Neural cell (in vitro differentiated cells): ENCODE data around the gene PYGB. TPM values are rescaled to one million over a fixed set of nuclear protein-coding genes. Genes with fewer than 3 reads are reported as not detected.

Source experiments
- H2AFZ ChIP-seq: fragments of 200-600, 300-800 bp; sonication (generic), shearing (Covaris generic); 2 replicates; pipeline ENCODE4 v1.6.0; 2014; ENCODE audit warnings: low read depth, mild to moderate bottlenecking, antibody characterized with exemption, low read length, moderate library complexity
- H3F3A ChIP-seq: fragments of 200-600 bp; shearing (Covaris generic); 2 replicates; pipeline ENCODE4 v1.6.1; 2016; ENCODE audit warnings: mild to moderate bottlenecking, moderate library complexity, mixed read lengths, antibody characterized with exemption, low read length; ENCODE audit not compliant: insufficient read depth, poor library complexity, severe bottlenecking
- H3K27ac ChIP-seq: fragments of 200-600, 300-800 bp; sonication (generic), shearing (Covaris generic); 2 replicates; pipeline ENCODE4 v1.5.1; 2014; ENCODE audit warnings: mild to moderate bottlenecking, low read length, moderate library complexity
- H3K27me3 ChIP-seq: fragments of 300-800, 200-600 bp; sonication (generic), shearing (Covaris generic); 2 replicates; pipeline ENCODE4 v1.6.0; 2014; ENCODE audit warnings: mild to moderate bottlenecking, low read depth, low read length, moderate library complexity; ENCODE audit not compliant: insufficient read depth
- H3K36me3 ChIP-seq: fragments of 300-800, 200-600 bp; sonication (generic), shearing (Covaris generic); 2 replicates; pipeline ENCODE4 v1.5.1; 2014; ENCODE audit warnings: mild to moderate bottlenecking, antibody characterized with exemption, low read length, moderate library complexity; ENCODE audit not compliant: insufficient read depth
- H3K4me2 ChIP-seq: fragments of 300-800, 200-600 bp; sonication (generic), shearing (Covaris generic); 2 replicates; pipeline ENCODE4 v1.6.0; 2014; ENCODE audit warnings: mild to moderate bottlenecking, low read length
- H3K4me3 ChIP-seq: fragments of 300-800, 200-600 bp; sonication (generic), shearing (Covaris generic); 2 replicates; pipeline ENCODE4 v1.5.1; 2014; ENCODE audit warnings: mild to moderate bottlenecking, low read length, moderate library complexity
- H3K79me2 ChIP-seq: fragments of 200-600 bp; shearing (Covaris generic); replicated peaks from 2 replicates; pipeline ENCODE4 v1.6.0; 2014; ENCODE audit warnings: mild to moderate bottlenecking, low read length, moderate library complexity; ENCODE audit not compliant: insufficient read depth
- H3K9ac ChIP-seq: fragments of 300-800, 200-600 bp; sonication (generic), shearing (Covaris generic); 2 replicates; pipeline ENCODE4 v1.6.1; 2016; ENCODE audit warnings: mild to moderate bottlenecking, low read length, mixed read lengths
- H3K9me2 ChIP-seq: fragments of 200-600 bp; shearing (Covaris generic); 2 replicates; pipeline ENCODE4 v1.6.1; 2016; ENCODE audit warnings: mild to moderate bottlenecking, low read length, mixed read lengths; ENCODE audit not compliant: insufficient read depth
- H3K9me3 ChIP-seq: fragments of 200-600, 300-800 bp; sonication (generic), shearing (Covaris generic); 2 replicates; pipeline ENCODE4 v1.6.1; 2016; ENCODE audit warnings: mild to moderate bottlenecking, mixed run types, low read length, moderate library complexity, mixed read lengths
- H4K20me1 ChIP-seq: fragments of 200-600 bp; shearing (Covaris generic); 2 replicates; pipeline ENCODE4 v1.6.1; 2016; ENCODE audit warnings: mild to moderate bottlenecking, mixed run types; ENCODE audit not compliant: insufficient read depth
- EP300 ChIP-seq: fragments of 450-650 bp; conservative IDR thresholded peaks from 2 replicates; pipeline ENCODE4 v1.6.1; 2014; ENCODE audit warnings: antibody characterized with exemption, mild to moderate bottlenecking, moderate library complexity; ENCODE audit not compliant: poor library complexity, severe bottlenecking
- EZH2 ChIP-seq: fragments of 200-600, 300-800 bp; shearing (Covaris generic), sonication (generic); IDR thresholded peaks from 2 replicates; pipeline ENCODE4 v1.6.1; 2014; ENCODE audit warnings: antibody characterized with exemption, low read length, borderline replicate concordance, mild to moderate bottlenecking; ENCODE audit not compliant: insufficient read depth, poor library complexity, severe bottlenecking
- MXI1 ChIP-seq: fragments of 450-650 bp; conservative IDR thresholded peaks from 2 replicates; pipeline ENCODE4 v1.6.1; 2014; ENCODE audit warnings: antibody characterized with exemption, mild to moderate bottlenecking; ENCODE audit not compliant: poor library complexity, severe bottlenecking
- POLR2AphosphoS5 ChIP-seq: IDR thresholded peaks from 2 replicates; pipeline ENCODE4 v1.6.1; 2012
- RAD21 ChIP-seq: fragments of 450-650 bp; conservative IDR thresholded peaks from 2 replicates; pipeline ENCODE4 v1.6.1; 2014; ENCODE audit warnings: antibody characterized with exemption, mild to moderate bottlenecking, moderate library complexity
- SMC3 ChIP-seq: fragments of 450-650 bp; conservative IDR thresholded peaks from 2 replicates; pipeline ENCODE4 v1.6.1; 2014; ENCODE audit warnings: antibody characterized with exemption, mild to moderate bottlenecking, moderate library complexity; ENCODE audit not compliant: poor library complexity
- TAF1 ChIP-seq: IDR thresholded peaks from 2 replicates; pipeline ENCODE4 v1.6.1; 2012; ENCODE audit warnings: low read depth
- polyA plus RNA-seq: library from polyadenylated mRNA; depleted of rRNA; stranded (reverse); fragments of >200 nt; gene quantifications from 2 replicates; pipeline ENCODE4 v1.2.3, GENCODE V29; 2014
- TF ChIP-seq, protein P1 (sequence below): fragments of 450-650 bp; IDR thresholded peaks from 2 replicates; pipeline ENCODE4 v1.5.1; 2014; ENCODE audit warnings: antibody characterized with exemption, mild to moderate bottlenecking, moderate library complexity; ENCODE audit not compliant: poor library complexity, severe bottlenecking
- TF ChIP-seq, protein P2 (sequence below): IDR thresholded peaks from 2 replicates; pipeline ENCODE4 v1.6.1; 2012; ENCODE audit warnings: borderline replicate concordance

PYGB gene
- polyA plus RNA-seq, 1 donor from 2014 or later: 70.5 TPM

DNA sequence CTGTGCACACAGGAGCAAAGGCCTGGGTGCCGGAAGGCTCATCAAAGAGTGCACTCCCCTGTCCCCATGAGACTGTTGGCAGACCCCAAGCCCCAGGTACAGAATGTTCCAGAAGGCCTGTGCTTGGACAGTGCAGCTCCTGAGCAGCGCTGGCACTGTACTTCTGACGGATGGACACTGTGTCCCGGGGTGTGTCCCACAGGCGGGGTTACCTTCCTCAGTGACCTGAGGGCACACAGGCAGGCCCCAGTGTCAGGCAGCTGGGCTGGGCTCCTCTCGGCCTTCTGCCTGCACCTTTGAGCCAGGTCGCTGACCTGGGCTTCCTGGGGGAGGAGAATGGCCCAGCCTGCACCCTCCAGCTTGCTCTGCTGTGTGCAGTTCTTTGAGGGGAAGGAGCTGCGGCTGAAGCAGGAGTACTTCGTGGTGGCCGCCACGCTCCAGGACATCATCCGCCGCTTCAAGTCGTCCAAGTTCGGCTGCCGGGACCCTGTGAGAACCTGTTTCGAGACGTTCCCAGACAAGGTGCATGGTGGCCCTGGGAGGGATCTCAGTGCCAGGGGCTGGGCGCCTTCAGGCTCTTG lies 30.1 kb downstream of the PYGB start:
- Histone ChIP-seq H3K36me3 (no peaks in the 10 kb centered on the region), H4K20me1 (no peaks in the 10 kb centered on the region)
- TF ChIP-seq EP300: no peak

DNA sequence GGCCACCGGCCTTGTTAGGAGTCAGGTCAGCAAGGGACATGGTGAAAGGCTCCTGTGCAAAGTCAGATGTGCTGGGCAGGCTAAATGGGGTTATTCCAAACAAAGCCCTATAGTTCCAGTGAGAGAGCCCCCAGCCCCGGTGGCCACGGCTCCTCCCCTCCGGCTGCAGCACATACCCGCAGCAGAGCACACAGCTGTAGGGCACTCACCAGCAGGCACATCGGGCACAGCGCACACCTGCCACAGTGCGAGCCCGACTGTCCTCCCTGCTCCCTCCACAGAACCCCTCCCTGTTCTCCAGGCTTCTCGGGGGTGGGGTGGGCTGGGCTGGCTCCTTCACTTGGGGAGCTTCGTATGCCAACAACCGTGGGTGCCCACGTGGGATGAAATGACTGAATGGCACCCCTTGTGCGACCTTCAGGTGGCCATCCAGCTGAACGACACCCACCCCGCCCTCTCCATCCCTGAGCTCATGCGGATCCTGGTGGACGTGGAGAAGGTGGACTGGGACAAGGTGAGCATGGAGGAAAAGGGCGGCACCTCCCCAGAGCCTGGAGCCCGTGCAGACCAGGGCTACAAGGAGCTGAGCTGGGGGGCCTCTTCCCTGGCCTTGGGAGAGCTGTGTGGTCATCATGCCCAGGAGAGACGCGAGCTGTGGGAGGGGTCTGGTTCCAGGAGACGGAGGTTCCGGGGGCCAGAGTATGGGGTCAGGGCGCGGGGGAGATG lies 30.9 kb downstream of the PYGB start:
- no peaks in the 10 kb centered on the region for H3K79me2 ChIP-seq
- no peaks in the 10 kb centered on the region for H3K9me3 ChIP-seq
- TF ChIP-seq EZH2 (no peak), MXI1 (no peak), EP300 (no peak)
- H4K20me1 ChIP-seq: no peaks in the 10 kb centered on the region
- H3F3A ChIP-seq: no peaks in the 10 kb centered on the region
- no peak overlapping the region for H3K4me3 ChIP-seq
- H3K4me2 ChIP-seq: no peak overlapping the region
- H3K27me3 ChIP-seq: no peaks in the 10 kb centered on the region
- H3K9me2 ChIP-seq: no peaks in the 10 kb centered on the region
- H2AFZ ChIP-seq: no peak overlapping the region
- peaks cover 1% of the 10 kb centered on the region for H3K36me3 ChIP-seq
- no peak overlapping the region for H3K27ac ChIP-seq
- no peak overlapping the region for H3K9ac ChIP-seq

More for the DNA sequence above, 30.1 kb downstream of the PYGB start:
- H3K9me2 ChIP-seq: no peaks in the 10 kb centered on the region
- no peaks in the 10 kb centered on the region for H3K79me2 ChIP-seq
- no peaks in the 10 kb centered on the region for H3K9me3 ChIP-seq
- H3K4me2 ChIP-seq: no peak overlapping the region
- no peak overlapping the region for H3K27ac ChIP-seq
- H3K27me3 ChIP-seq: no peaks in the 10 kb centered on the region
- no peaks in the 10 kb centered on the region for H3F3A ChIP-seq
- H2AFZ ChIP-seq: no peak overlapping the region
- H3K4me3 ChIP-seq: no peak overlapping the region
- H3K9ac ChIP-seq: no peak overlapping the region

DNA sequence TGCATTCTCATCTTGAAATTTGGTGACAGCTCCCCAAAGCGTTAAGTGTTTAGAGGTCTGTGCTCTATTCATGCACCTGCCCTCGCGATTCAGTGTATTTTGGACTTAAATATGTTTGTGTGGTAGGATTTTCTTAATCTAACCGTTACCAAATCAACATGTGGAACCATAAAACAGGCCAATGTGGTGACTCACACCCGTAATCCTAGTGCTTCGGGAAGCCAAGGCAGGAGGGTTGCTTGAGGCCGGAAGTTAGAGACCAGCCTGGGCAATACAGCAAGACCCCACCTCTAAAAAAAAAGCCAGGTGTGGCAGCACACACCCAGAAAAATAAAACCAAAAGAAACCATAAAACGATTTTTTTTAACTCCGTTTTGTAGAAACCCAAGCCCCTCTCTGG lies 31.5 kb downstream of the PYGB start:
- Histone ChIP-seq H3K4me3 (no peak overlapping the region), H3K27ac (no peak overlapping the region), H3K9me2 (no peaks in the 10 kb centered on the region), H4K20me1 (no peaks in the 10 kb centered on the region), H3K4me2 (no peak overlapping the region), H3K36me3 (peaks cover 7% of the 10 kb centered on the region), H3K27me3 (no peaks in the 10 kb centered on the region), H3F3A (no peaks in the 10 kb centered on the region), H2AFZ (no peak overlapping the region), H3K79me2 (no peaks in the 10 kb centered on the region), H3K9me3 (no peaks in the 10 kb centered on the region), H3K9ac (no peak overlapping the region)
- no peak for TF ChIP-seq RAD21
- no peak for TF ChIP-seq POLR2AphosphoS5
- no peak for TF ChIP-seq MXI1
- TF ChIP-seq SMC3: no peak

DNA sequence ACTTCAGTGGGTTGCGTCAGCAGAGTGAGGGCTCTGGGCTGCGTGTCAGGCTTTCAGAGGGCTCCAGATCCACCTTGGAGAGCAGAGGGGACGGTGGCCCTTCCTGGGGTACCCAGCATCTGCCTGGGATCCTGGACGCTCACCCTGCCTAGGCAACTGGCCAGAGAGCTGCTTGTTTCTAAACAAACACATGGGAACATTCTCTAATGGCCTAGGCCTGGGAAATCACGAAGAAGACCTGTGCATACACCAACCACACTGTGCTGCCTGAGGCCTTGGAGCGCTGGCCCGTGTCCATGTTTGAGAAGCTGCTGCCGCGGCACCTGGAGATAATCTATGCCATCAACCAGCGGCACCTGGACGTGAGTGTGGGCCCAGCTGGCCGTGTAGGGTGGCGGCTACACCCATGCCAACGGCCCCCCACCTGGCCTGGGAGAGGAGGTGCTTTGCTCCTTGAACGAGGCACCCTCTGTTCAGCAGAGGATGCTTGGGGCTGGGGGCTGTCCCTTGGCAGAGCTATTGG lies 32.2 kb downstream of the PYGB start:
- Histone ChIP-seq H3K4me2 (no peak overlapping the region), H3K27me3 (no peaks in the 10 kb centered on the region), H2AFZ (no peak overlapping the region), H3K79me2 (no peaks in the 10 kb centered on the region), H3K9me2 (no peaks in the 10 kb centered on the region), H4K20me1 (no peaks in the 10 kb centered on the region), H3K9ac (no peak overlapping the region), H3F3A (no peaks in the 10 kb centered on the region), H3K9me3 (no peaks in the 10 kb centered on the region), H3K36me3 (peaks cover 7% of the 10 kb centered on the region), H3K4me3 (no peak overlapping the region), H3K27ac (no peak overlapping the region)
- TF ChIP-seq RAD21: no peak
- TF ChIP-seq MXI1: no peak
- TF ChIP-seq, protein P1, sequence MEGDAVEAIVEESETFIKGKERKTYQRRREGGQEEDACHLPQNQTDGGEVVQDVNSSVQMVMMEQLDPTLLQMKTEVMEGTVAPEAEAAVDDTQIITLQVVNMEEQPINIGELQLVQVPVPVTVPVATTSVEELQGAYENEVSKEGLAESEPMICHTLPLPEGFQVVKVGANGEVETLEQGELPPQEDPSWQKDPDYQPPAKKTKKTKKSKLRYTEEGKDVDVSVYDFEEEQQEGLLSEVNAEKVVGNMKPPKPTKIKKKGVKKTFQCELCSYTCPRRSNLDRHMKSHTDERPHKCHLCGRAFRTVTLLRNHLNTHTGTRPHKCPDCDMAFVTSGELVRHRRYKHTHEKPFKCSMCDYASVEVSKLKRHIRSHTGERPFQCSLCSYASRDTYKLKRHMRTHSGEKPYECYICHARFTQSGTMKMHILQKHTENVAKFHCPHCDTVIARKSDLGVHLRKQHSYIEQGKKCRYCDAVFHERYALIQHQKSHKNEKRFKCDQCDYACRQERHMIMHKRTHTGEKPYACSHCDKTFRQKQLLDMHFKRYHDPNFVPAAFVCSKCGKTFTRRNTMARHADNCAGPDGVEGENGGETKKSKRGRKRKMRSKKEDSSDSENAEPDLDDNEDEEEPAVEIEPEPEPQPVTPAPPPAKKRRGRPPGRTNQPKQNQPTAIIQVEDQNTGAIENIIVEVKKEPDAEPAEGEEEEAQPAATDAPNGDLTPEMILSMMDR: no peak
- TF ChIP-seq TAF1: no peak
- no peak for TF ChIP-seq SMC3
- TF ChIP-seq EZH2: no peak
- TF ChIP-seq, protein P2, sequence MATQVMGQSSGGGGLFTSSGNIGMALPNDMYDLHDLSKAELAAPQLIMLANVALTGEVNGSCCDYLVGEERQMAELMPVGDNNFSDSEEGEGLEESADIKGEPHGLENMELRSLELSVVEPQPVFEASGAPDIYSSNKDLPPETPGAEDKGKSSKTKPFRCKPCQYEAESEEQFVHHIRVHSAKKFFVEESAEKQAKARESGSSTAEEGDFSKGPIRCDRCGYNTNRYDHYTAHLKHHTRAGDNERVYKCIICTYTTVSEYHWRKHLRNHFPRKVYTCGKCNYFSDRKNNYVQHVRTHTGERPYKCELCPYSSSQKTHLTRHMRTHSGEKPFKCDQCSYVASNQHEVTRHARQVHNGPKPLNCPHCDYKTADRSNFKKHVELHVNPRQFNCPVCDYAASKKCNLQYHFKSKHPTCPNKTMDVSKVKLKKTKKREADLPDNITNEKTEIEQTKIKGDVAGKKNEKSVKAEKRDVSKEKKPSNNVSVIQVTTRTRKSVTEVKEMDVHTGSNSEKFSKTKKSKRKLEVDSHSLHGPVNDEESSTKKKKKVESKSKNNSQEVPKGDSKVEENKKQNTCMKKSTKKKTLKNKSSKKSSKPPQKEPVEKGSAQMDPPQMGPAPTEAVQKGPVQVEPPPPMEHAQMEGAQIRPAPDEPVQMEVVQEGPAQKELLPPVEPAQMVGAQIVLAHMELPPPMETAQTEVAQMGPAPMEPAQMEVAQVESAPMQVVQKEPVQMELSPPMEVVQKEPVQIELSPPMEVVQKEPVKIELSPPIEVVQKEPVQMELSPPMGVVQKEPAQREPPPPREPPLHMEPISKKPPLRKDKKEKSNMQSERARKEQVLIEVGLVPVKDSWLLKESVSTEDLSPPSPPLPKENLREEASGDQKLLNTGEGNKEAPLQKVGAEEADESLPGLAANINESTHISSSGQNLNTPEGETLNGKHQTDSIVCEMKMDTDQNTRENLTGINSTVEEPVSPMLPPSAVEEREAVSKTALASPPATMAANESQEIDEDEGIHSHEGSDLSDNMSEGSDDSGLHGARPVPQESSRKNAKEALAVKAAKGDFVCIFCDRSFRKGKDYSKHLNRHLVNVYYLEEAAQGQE: no peak
- TF ChIP-seq POLR2AphosphoS5: no peak
- no peak for TF ChIP-seq EP300
